ENCODE data around the gene SEPTIN10. TPM values are rescaled to one million over a fixed set of nuclear protein-coding genes. Genes with fewer than 3 reads are reported as not detected.

The SEPTIN10 gene
- total and polyA plus RNA-seq, 2 of the 8 experiments (the other 6 are each of a cell fraction or from before 2014, with no cell fraction given) = 23.7 to 101 TPM

- no peak overlapping the region for H2BK20ac ChIP-seq (ENCODE audit: low read length)
- peaks cover 0 to 1% (median 0%) of the 10 kb centered on the region in 4 experiments; a peak in 1 of 7 replicates for H3K27me3 ChIP-seq (replicated peaks in 1 of 4; ENCODE audit: control insufficient read depth in 3 of 4, extremely low read depth in 1 of 4, insufficient read depth in 3 of 4, low read length in 3 of 4)
- H3K4me3 ChIP-seq (ENCODE audit: extremely low read depth in 1 of 4, insufficient read depth in 2 of 4, low read depth in 3 of 4, low read length in 4 of 4) = no peak overlapping the region
- no peak overlapping the region for H3K56ac ChIP-seq (replicated peaks; ENCODE audit: insufficient read length, low read depth, low read length)
- no peaks in the 10 kb centered on the region for H3K23me2 ChIP-seq (ENCODE audit: low read depth, low read length)
- H4K20me1 ChIP-seq (replicated peaks in 1 of 2; ENCODE audit: control insufficient read depth in 1 of 2, insufficient read depth in 2 of 2, low read length in 2 of 2) = no peaks in the 10 kb centered on the region
- H2BK5ac ChIP-seq (ENCODE audit: low read depth, low read length) = no peak overlapping the region
- no peak overlapping the region for H3K9ac ChIP-seq (replicated peaks in 1 of 4; ENCODE audit: extremely low read depth in 1 of 4, low read depth in 3 of 4, low read length in 3 of 4)
- H3K79me1 ChIP-seq (ENCODE audit: low read depth, low read length) = no peaks in the 10 kb centered on the region
- H2BK15ac ChIP-seq (ENCODE audit: low read length) = no peak overlapping the region
- no peak overlapping the region for H2BK120ac ChIP-seq (replicated peaks; ENCODE audit: low read depth, low read length)
- ChIA-PET CTCF (ENCODE audit: partially characterized antibody) (interaction anchor here (1.0 to 7.0 kb wide), 2 partner anchors 11 to 39 kb away, joined by 3 to 50 read pairs; no protein-coding TSS in a partner anchor), POLR2A (ENCODE audit: partially characterized antibody) (interaction anchor here (0.9 kb wide), 1 partner anchor 11 kb away, joined by 3 read pairs; no protein-coding TSS in a partner anchor)
- H3K14ac ChIP-seq (ENCODE audit: insufficient read length) = no peak overlapping the region
- no peak overlapping the region for H2BK12ac ChIP-seq (ENCODE audit: low read depth, low read length)
- H3K4me2 ChIP-seq (ENCODE audit: insufficient read depth in 1 of 2, low read depth in 2 of 2, low read length in 2 of 2) = no peak overlapping the region
- DNase-seq (ENCODE audit: low read depth in 1 of 2, low spot score in 2 of 2) = no peak
- H3K4ac ChIP-seq (replicated peaks; ENCODE audit: insufficient read length, low read depth, low read length) = no peak overlapping the region
- FAIRE-seq = no peak
- H3K4me1 ChIP-seq (replicated peaks in 1 of 4; ENCODE audit: control insufficient read depth in 3 of 4, insufficient read depth in 4 of 4, low read length in 3 of 4) = no peaks in the 10 kb centered on the region
- H3K36me3 ChIP-seq (ENCODE audit: control insufficient read depth in 2 of 4, insufficient read depth in 4 of 4, low read length in 3 of 4) = peaks cover 0 to 10% (median under 1%) of the 10 kb centered on the region in 4 experiments; a peak in 2 of 8 replicates
- TF ChIP-seq CHD2 (IDR thresholded peaks at IDR 0.05; ENCODE audit: low read length) (no peak), BACH1 (IDR thresholded peaks at IDR 0.05; ENCODE audit: low read length) (peak; percentile 45; the same call in 1 of the 2 replicates), MAFK (IDR thresholded peaks at IDR 0.05; ENCODE audit: low read depth, low read length) (peak; percentile 46; the same call in 1 of the 2 replicates), EP300 (IDR thresholded peaks at IDR 0.05; ENCODE audit: borderline replicate concordance in 1 of 2, low read depth in 2 of 2, low read length in 2 of 2) (no peak)
- no peak overlapping the region for H4K8ac ChIP-seq (ENCODE audit: extremely low read depth, insufficient read depth, low read length)
- no peak overlapping the region for H2AK5ac ChIP-seq (ENCODE audit: low read depth, low read length)
- no peak overlapping the region for H3K18ac ChIP-seq (ENCODE audit: extremely low read depth, low read length)
- H4K5ac ChIP-seq (ENCODE audit: insufficient read length, low read depth, low read length) = no peak overlapping the region
- H2AFZ ChIP-seq (ENCODE audit: low read length) = no peak overlapping the region
- no peak overlapping the region for H3K23ac ChIP-seq (ENCODE audit: insufficient read length)
- H3K27ac ChIP-seq (ENCODE audit: low read depth, low read length) = no peak overlapping the region
- H3K9me3 ChIP-seq (ENCODE audit: insufficient read depth in 2 of 2, low read depth in 1 of 2, low read length in 1 of 2) = no peaks in the 10 kb centered on the region
- H3K79me2 ChIP-seq (ENCODE audit: control insufficient read depth in 1 of 2, insufficient read depth in 2 of 2, low read length in 2 of 2) = no peaks in the 10 kb centered on the region
- 89 to 100% methylated on average over 1 to 9 of the region's 9 CpGs for WGBS, 2 experiments (ENCODE audit: extremely low coverage in 1 of 2, insufficient coverage in 1 of 2, insufficient read length in 1 of 2, insufficient replicate concordance in 2 of 2, low coverage in 1 of 2, low lambda C conversion rate in 2 of 2, missing lambda C conversion rate in 1 of 2)
- no peak overlapping the region for H4K91ac ChIP-seq (replicated peaks; ENCODE audit: insufficient read length, low read length)
These were observed 55.5 kb downstream of the SEPTIN10 start for GRCh38 chr2:109558076-109558882.

Data from H1 (cell line).